ENCODE data around the gene C1GALT1. TPM values are rescaled to one million over a fixed set of nuclear protein-coding genes. Genes with fewer than 3 reads are reported as not detected.
A peak's percentile ranks its signal among the peaks of the same experiment; 100 is the strongest.

Gene C1GALT1
- total RNA-seq, 1 experiment from 2014 or later, result 81.5 TPM

DNA sequence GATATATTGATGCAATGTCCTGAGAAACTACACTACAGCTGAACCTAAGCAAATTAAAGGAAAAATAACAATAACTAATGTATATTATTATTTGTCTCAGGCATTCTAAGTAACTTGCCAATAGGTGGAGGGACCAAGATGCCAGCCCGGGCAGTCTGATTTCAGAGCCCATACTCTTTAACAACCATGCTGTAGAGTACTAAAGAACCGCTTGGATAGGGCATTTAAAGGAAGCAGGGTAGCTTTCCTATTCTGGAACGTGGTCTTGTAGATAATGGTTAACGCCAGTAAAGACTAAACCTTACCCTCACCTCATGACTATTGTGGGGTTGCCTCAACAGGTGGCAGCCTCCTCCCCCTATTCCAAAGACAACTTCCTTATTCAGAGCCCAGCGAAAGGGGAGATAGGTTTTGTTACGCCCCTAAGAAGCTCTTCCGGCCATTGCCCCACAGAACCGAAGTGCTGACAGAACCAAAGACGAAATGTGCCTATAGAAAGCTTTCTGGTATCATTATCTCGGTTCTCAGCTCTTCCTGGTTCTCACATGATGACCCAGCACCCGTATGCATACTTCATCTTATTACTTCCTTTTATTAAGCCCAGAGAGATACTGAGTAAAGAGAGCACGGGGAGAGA lies 707 bp upstream of the C1GALT1 start:
- no CpG with 5 or more reads among the region's 12 CpGs for WGBS (ENCODE audit: extremely low coverage, insufficient read length, low lambda C conversion rate)
- H2AFZ ChIP-seq (ENCODE audit: low read length), result no peak overlapping the region
- Mint-ChIP-seq H3K9me3 (peaks cover 0 to 2% of the 10 kb centered on the region in 2 experiments; a peak in 2 of 5 replicates), H3K27ac (peak overlapping the region; percentile 98 to 99 (median 98)), H3K4me3 (peak overlapping the region; percentile 90 to 98), H3K27me3 (ENCODE audit: low read depth) (no peaks in the 10 kb centered on the region), H3K36me3 (ENCODE audit: insufficient read depth in 1 of 3, low read depth in 3 of 3) (peaks cover 0 to 14% (median 2%) of the 10 kb centered on the region in 3 experiments; a peak in 6 of 7 replicates), H3K4me1 (peaks cover 18 to 20% of the 10 kb centered on the region in 2 experiments)
- H3K23ac ChIP-seq (ENCODE audit: insufficient read length, low read depth, low read length), result no peak overlapping the region
- peaks cover 19% of the 10 kb centered on the region; the same call in 1 of the 2 replicates for H3K79me2 ChIP-seq (ENCODE audit: insufficient read depth, low read length)
- no peaks in the 10 kb centered on the region for H3K27me3 ChIP-seq (ENCODE audit: insufficient read depth, low read length)
- no peak overlapping the region for H3K56ac ChIP-seq (ENCODE audit: insufficient read length, low read depth, low read length)
- H3K4me1 ChIP-seq (ENCODE audit: insufficient read depth, low read length), result peaks cover 7% of the 10 kb centered on the region; the same call in 1 of the 2 replicates
- peaks cover 7% of the 10 kb centered on the region for H3K23me2 ChIP-seq (ENCODE audit: insufficient read length, low read depth, low read length, poor library complexity, severe bottlenecking)
- no peak overlapping the region for H2BK12ac ChIP-seq (ENCODE audit: insufficient read length, low read depth, low read length)
- H4K20me1 ChIP-seq (ENCODE audit: control insufficient read depth, insufficient read depth, insufficient read length), result no peaks in the 10 kb centered on the region
- no peak for TF ChIP-seq CTCF (conservative IDR thresholded peaks at IDR 0.05)
- H3T11ph ChIP-seq (ENCODE audit: low read length), result no peak overlapping the region
- H4K8ac ChIP-seq (replicated peaks; ENCODE audit: insufficient read length, low read depth, low read length), result no peak overlapping the region
- H2BK15ac ChIP-seq (ENCODE audit: low read depth, low read length), result no peak overlapping the region
- H3K18ac ChIP-seq (ENCODE audit: insufficient read length, low read depth, low read length), result peak overlapping the region; percentile 78
- H3K4me2 ChIP-seq (ENCODE audit: insufficient read depth, insufficient read length, low read length), result peak overlapping the region; percentile 93
- H3K9ac ChIP-seq (ENCODE audit: extremely low read depth, insufficient read length, low read length), result peak overlapping the region; percentile 75
- H2BK5ac ChIP-seq (ENCODE audit: insufficient read length, low read length), result no peak overlapping the region
- H3K9me3 ChIP-seq (ENCODE audit: control insufficient read depth, low read depth, low read length), result no peaks in the 10 kb centered on the region
- no peak overlapping the region for H3K4ac ChIP-seq (ENCODE audit: low read depth, low read length)
- H2AK5ac ChIP-seq (ENCODE audit: insufficient read length, low read length), result no peak overlapping the region
- H2BK20ac ChIP-seq (ENCODE audit: low read depth, low read length, poor library complexity, severe bottlenecking), result no peak overlapping the region
- H4K91ac ChIP-seq (ENCODE audit: insufficient read length, low read depth, low read length), result no peak overlapping the region
- peak overlapping the region; percentile 74 for H2BK120ac ChIP-seq (ENCODE audit: low read depth, low read length, poor library complexity, severe bottlenecking)
- DNase-seq, result peak; percentile 66
- peak overlapping the region; percentile 90 for H3K27ac ChIP-seq (ENCODE audit: insufficient read length, low read depth, low read length)
- H4K5ac ChIP-seq (ENCODE audit: insufficient read length, low read depth, low read length), result no peak overlapping the region
- no peaks in the 10 kb centered on the region for H3K79me1 ChIP-seq (ENCODE audit: insufficient read depth, low read depth, low read length, poor library complexity, severe bottlenecking)
- peak overlapping the region; percentile 87; the same call in 1 of the 2 replicates for H3K14ac ChIP-seq (ENCODE audit: insufficient read depth, low read length)
